HCT116 (cell line): Measurements from ENCODE around the gene PIPOX. TPM values are rescaled to one million over a fixed set of nuclear protein-coding genes. Genes with fewer than 3 reads are reported as not detected.

Source experiments
- ATAC-seq: fragments of 200-7000 bp; cut with Tn5 transposase; 2 replicates; pipeline ENCODE4 v1.9.1; 2020; ENCODE audit warnings: mild to moderate bottlenecking, moderate library complexity
- BruUV-seq: library from RNA; stranded (reverse); fragments of 400-500 nt; replicated peaks from 2 replicates; lab custom pipeline; 2021; lab: Mats Ljungman, UMichigan
- CTCF ChIA-PET: fragments of 300-600 bp; sonication (Branson Sonifier 250); formaldehyde crosslinking; loops from one replicate; lab custom pipeline; 2021; ENCODE audit warnings: antibody characterized with exemption; lab: Charles Lee
- POLR2A ChIA-PET: fragments of 300-600, 350-600 bp; sonication (Branson Sonifier 250); formaldehyde crosslinking; loops from one replicate; lab custom pipeline; 2021; ENCODE audit warnings: antibody characterized with exemption; lab: Charles Lee
- RAD21 ChIA-PET, 2 experiments: fragments of 300-600 bp; sonication (Branson Sonifier 250); formaldehyde crosslinking; loops; one replicate each; lab custom pipeline; 2023; ENCODE audit warnings: low total read pairs in 2 of 2; ENCODE audit not compliant: uncharacterized antibody in 2 of 2, unreplicated experiment in 2 of 2, low non-redundant PET in 1 of 2; lab: Charles Lee
- DNase-seq: peaks from one replicate; pipeline ENCODE4 v3.0.0-alpha.2; 2010; ENCODE audit warnings: low read depth, low spot score
- H2AFZ ChIP-seq: fragments of 200-600 bp; shearing (Covaris generic), sonication (generic); 2 replicates; pipeline ENCODE4 v1.6.1; 2017; ENCODE audit warnings: low read depth, mixed run types, mixed read lengths, antibody characterized with exemption, low read length; ENCODE audit not compliant: poor library complexity, severe bottlenecking
- H3K27ac ChIP-seq: 2 replicates; pipeline ENCODE4 v1.5.1; 2012; ENCODE audit warnings: low read depth, low read length
- H3K27me3 ChIP-seq: fragments of 200-600 bp; sonication (generic); 2 replicates; pipeline ENCODE4 v1.6.1; 2016; ENCODE audit warnings: mixed run types, low read length, mixed read lengths; ENCODE audit not compliant: insufficient read depth
- H3K36me3 ChIP-seq, 2 experiments: fragments of 200-500 bp in 1 of 2; fragments of 200-600 bp in 1 of 2; sonication (Bioruptor generic) in 1 of 2; sonication (generic) in 1 of 2; 2 replicates each; pipeline versions ENCODE4 v1.5.1 to v1.6.1; 2014 to 2016; ENCODE audit warnings: low read length in 2 of 2, inconsistent platforms in 1 of 2, mixed read lengths in 1 of 2, mixed run types in 1 of 2; ENCODE audit not compliant: insufficient read depth in 2 of 2, control insufficient read depth in 1 of 2
- H3K4me1 ChIP-seq, 2 experiments: fragments of 200-600 bp in 1 of 2; sonication (generic) in 1 of 2; 2 replicates each; pipeline versions ENCODE4 v1.5.1 to v1.6.1; 2012 to 2017; ENCODE audit warnings: low read length in 2 of 2, inconsistent platforms in 1 of 2, mild to moderate bottlenecking in 1 of 2, mixed read lengths in 1 of 2, mixed run types in 1 of 2, moderate library complexity in 1 of 2; ENCODE audit not compliant: insufficient read depth in 2 of 2, control insufficient read depth in 1 of 2
- H3K4me2 ChIP-seq: fragments of 200-600 bp; sonication (generic); 2 replicates; pipeline ENCODE4 v1.6.1; 2017; ENCODE audit warnings: mixed run types, low read length, mixed read lengths
- H3K4me3 ChIP-seq, 2 experiments: fragments of 200-600 bp in 1 of 2; sonication (generic) in 1 of 2; replicated peaks in 1 of 2; 2 replicates each; pipeline ENCODE4 v1.5.1; 2011 to 2016; ENCODE audit warnings: low read length in 2 of 2, control low read depth in 1 of 2, low read depth in 1 of 2, mild to moderate bottlenecking in 1 of 2, mixed read lengths in 1 of 2, mixed run types in 1 of 2
- H3K79me2 ChIP-seq: fragments of 200-600 bp; sonication (generic); 2 replicates; pipeline ENCODE4 v1.6.1; 2017; ENCODE audit warnings: mild to moderate bottlenecking, mixed run types, low read length, moderate library complexity, mixed read lengths; ENCODE audit not compliant: insufficient read depth
- H3K9ac ChIP-seq: fragments of 200-600 bp; sonication (generic); 2 replicates; pipeline ENCODE4 v1.6.1; 2016; ENCODE audit warnings: low read length, mixed read lengths
- H3K9me2 ChIP-seq: fragments of 200-600 bp; sonication (generic), shearing (Covaris generic); 2 replicates; pipeline ENCODE4 v1.6.1; 2017; ENCODE audit warnings: mixed run types, mild to moderate bottlenecking, moderate library complexity; ENCODE audit not compliant: insufficient read depth
- H3K9me3 ChIP-seq, 2 experiments: fragments of 200-500 bp in 1 of 2; fragments of 200-600 bp in 1 of 2; sonication (Bioruptor generic) in 1 of 2; sonication (generic) in 1 of 2; 2 replicates each; pipeline ENCODE4 v1.6.1; 2014 to 2017; ENCODE audit warnings: low read length in 2 of 2, mixed read lengths in 2 of 2, inconsistent platforms in 1 of 2, low read depth in 1 of 2, mild to moderate bottlenecking in 1 of 2, mixed run types in 1 of 2, moderate library complexity in 1 of 2; ENCODE audit not compliant: control insufficient read depth in 1 of 2, insufficient read depth in 1 of 2
- H4K20me1 ChIP-seq: fragments of 200-600 bp; sonication (generic), shearing (Covaris generic); 2 replicates; pipeline ENCODE4 v1.6.1; 2017; ENCODE audit warnings: mixed run types, mild to moderate bottlenecking, moderate library complexity; ENCODE audit not compliant: insufficient read depth
- CBX3 ChIP-seq: IDR thresholded peaks from 2 replicates; pipeline ENCODE4 v1.6.1; 2012; ENCODE audit warnings: low read depth
- CEBPB ChIP-seq: IDR thresholded peaks from 2 replicates; pipeline ENCODE4 v1.6.1; 2012; ENCODE audit warnings: low read depth
- EGR1 ChIP-seq: IDR thresholded peaks from 2 replicates; pipeline ENCODE4 v1.6.1; 2012; ENCODE audit warnings: low read depth
- EZH2 ChIP-seq: fragments of 200-600 bp; sonication (generic); IDR thresholded peaks from 2 replicates; pipeline ENCODE4 v1.6.1; 2017; ENCODE audit warnings: antibody characterized with exemption, mixed run types
- EZH2phosphoT487 ChIP-seq: fragments of 200-600 bp; IDR thresholded peaks from 2 replicates; pipeline ENCODE4 v1.6.1; 2018; ENCODE audit warnings: antibody characterized with exemption, borderline replicate concordance
- MAX ChIP-seq: IDR thresholded peaks from 2 replicates; pipeline ENCODE4 v1.6.1; 2012
- POLR2A ChIP-seq: IDR thresholded peaks from 2 replicates; pipeline ENCODE4 v1.7.0; 2011; ENCODE audit warnings: borderline replicate concordance; ENCODE audit not compliant: insufficient read depth, insufficient read length; ENCODE audit errors: extremely low read depth
- REST ChIP-seq: IDR thresholded peaks from 2 replicates; pipeline ENCODE4 v1.6.1; 2012; ENCODE audit warnings: low read depth
- SP1 ChIP-seq: IDR thresholded peaks from 2 replicates; pipeline ENCODE4 v1.6.1; 2012; ENCODE audit warnings: low read depth
- TCF7L2 ChIP-seq: IDR thresholded peaks from 2 replicates; pipeline ENCODE4 v1.7.0; 2011; ENCODE audit warnings: borderline replicate concordance, inconsistent platforms; ENCODE audit not compliant: insufficient read depth, insufficient read length; ENCODE audit errors: extremely low read depth
- ZNF274 ChIP-seq: fragments of 200-500 bp; sonication (Bioruptor generic); IDR thresholded peaks from 2 replicates; pipeline ENCODE4 v1.6.1; 2014; ENCODE audit warnings: mild to moderate bottlenecking, low read depth, low read length, inconsistent platforms
- intact Hi-C: fragments of 100-400 bp; cut with micrococcal nuclease; formaldehyde crosslinking; loops from 2 replicates; pipeline ENCODE4 v1.10.0; 2022
- total RNA-seq: library from RNA; stranded (reverse); gene quantifications from one replicate; pipeline ENCODE4 v1.2.1, GENCODE V29; 2021; ENCODE audit not compliant: unreplicated experiment

Gene PIPOX
- total RNA-seq, 1 experiment from 2014 or later: 1.8 TPM

- RAD21 ChIA-PET: no interaction called here
Measured at GRCh38 chr17:29102046-29102445, 59.1 kb downstream of the PIPOX start.

More at GRCh38 chr17:29102046-29102445, 59.1 kb downstream of the PIPOX start:
- H3K9me2 ChIP-seq: no peaks in the 10 kb centered on the region
- no peaks in the 10 kb centered on the region for H3K79me2 ChIP-seq
- ATAC-seq: no peak
- peaks cover 0 to 3% of the 10 kb centered on the region in 2 experiments; a peak in 2 of 4 replicates for H3K36me3 ChIP-seq
- no peak overlapping the region for H3K4me2 ChIP-seq
- no peak overlapping the region for H2AFZ ChIP-seq
- no peak for DNase-seq
- no peaks in the 10 kb centered on the region for H4K20me1 ChIP-seq
- no peak overlapping the region for H3K4me3 ChIP-seq
- H3K27me3 ChIP-seq: no peaks in the 10 kb centered on the region
- BruUV-seq: no TSS peak
- ChIA-PET CTCF (interaction anchor here (1.1 kb wide), 1 partner anchor 15 kb away, joined by 6 read pairs; no protein-coding TSS in a partner anchor), POLR2A (no interaction called here)
- no peak overlapping the region for H3K9ac ChIP-seq
- no peaks in the 10 kb centered on the region for H3K9me3 ChIP-seq
- no peak overlapping the region for H3K27ac ChIP-seq
- peaks cover under 1 to 1% of the 10 kb centered on the region in 2 experiments; a peak in 2 of 4 replicates for H3K4me1 ChIP-seq
- TF ChIP-seq SP1 (no peak), EGR1 (no peak), EZH2phosphoT487 (no peak), CBX3 (no peak), REST (no peak), EZH2 (no peak), TCF7L2 (no peak), CEBPB (no peak), POLR2A (no peak), ZNF274 (no peak), MAX (no peak)
- intact Hi-C loops: no loop called here
